Hippocampal formation (tissue), 2 donors: ENCODE results near the gene NADK.
"Not testable (repeated sequence)": the region's sequence is repeated elsewhere in the genome, so short reads cannot be mapped to it uniquely, and the experiment has no call there.

Experiments
- DNase-seq, 2 donors: peaks; one replicate each; lab custom pipeline; 2025; lab: John Stamatoyannopoulos, UW

The NADK gene

GRCh38 chr1:1746566-1746909, 31.7 kb downstream of the NADK start:
- DNase-seq: not testable (repeated sequence)

- peak; percentile 59 to 71 for DNase-seq
Measured at GRCh38 chr1:1745651-1746565, 32.4 kb downstream of the NADK start.

- DNase-seq: not testable (repeated sequence)
Measured at GRCh38 chr1:1742529-1742928, 35.7 kb downstream of the NADK start.

- not testable (repeated sequence) for DNase-seq
Measured at GRCh38 chr1:1741013-1741412, 37.3 kb downstream of the NADK start.

- not testable (repeated sequence) for DNase-seq
Measured at GRCh38 chr1:1738799-1739337, 39.4 kb downstream of the NADK start.

GRCh38 chr1:1737675-1738590, 40.3 kb downstream of the NADK start:
- DNase-seq: not testable (repeated sequence)

GRCh38 chr1:1732381-1732780, 45.9 kb downstream of the NADK start:
- no peak for DNase-seq

GRCh38 chr1:1730870-1731269, 47.4 kb downstream of the NADK start:
- DNase-seq: no peak

GRCh38 chr1:1730230-1730629, 48.0 kb downstream of the NADK start:
- not testable (repeated sequence) for DNase-seq

- not testable (repeated sequence) for DNase-seq
Measured at GRCh38 chr1:1729116-1729816, 49.0 kb downstream of the NADK start.

GRCh38 chr1:1728308-1729005, 49.8 kb downstream of the NADK start:
- not testable (repeated sequence) for DNase-seq

GRCh38 chr1:1727131-1727651, 51.1 kb downstream of the NADK start:
- not testable (repeated sequence) for DNase-seq

GRCh38 chr1:1726088-1726487, 52.2 kb downstream of the NADK start:
- not testable (repeated sequence) for DNase-seq

- peak; percentile 92 to 96 for DNase-seq
Measured at GRCh38 chr1:1724035-1724864, 54.0 kb downstream of the NADK start, which contains the start of gene CDK11A. CDK11A (minus strand) TSS chr1:1724357; CDS start chr1:1722818, 1,539 bp downstream.

- no peak for DNase-seq
Measured at GRCh38 chr1:1721201-1721600, 57.1 kb downstream of the NADK start.

GRCh38 chr1:1715109-1715883, 63.0 kb downstream of the NADK start:
- not testable (repeated sequence) for DNase-seq

GRCh38 chr1:1707897-1708296, 70.4 kb downstream of the NADK start:
- not testable (repeated sequence) for DNase-seq

GRCh38 chr1:1707241-1707640, 71.0 kb downstream of the NADK start:
- DNase-seq: not testable (repeated sequence)

GRCh38 chr1:1705623-1706022, 72.6 kb downstream of the NADK start:
- not testable (repeated sequence) for DNase-seq
